ENCODE data around the gene MCTS1.
"Not testable (repeated sequence)": the region's sequence is repeated elsewhere in the genome, so short reads cannot be mapped to it uniquely, and the experiment has no call there.

The MCTS1 gene

GRCh38 chrX:120629667-120630537, 26.0 kb downstream of the MCTS1 start, which contains the start of gene C1GALT1C1:
Gene C1GALT1C1, minus strand, starts transcription at chrX:120630054. Its CDS starts 2,888 bp downstream, at chrX:120627166.
- 0 out of 2 replicates have a peak, but pooled peaks cover 3% of the 10 kb centered on the region for H3K36me3 ChIP-seq (ENCODE audit: control insufficient read depth, insufficient read depth, low read length)
- peak within 1 kb of the TSS; percentile 56; the same call in 1 of the 2 replicates for H3K27ac ChIP-seq (ENCODE audit: low read depth, low read length)
- H3K9ac ChIP-seq (ENCODE audit: low read length): peak within 1 kb of the TSS; percentile 80
- H3K4me1 ChIP-seq (ENCODE audit: control insufficient read depth, insufficient read depth, low read length): no peaks in the 10 kb centered on the region
- H3K4me3 ChIP-seq (ENCODE audit: low read depth, low read length): peak within 1 kb of the TSS; percentile 78
- H3K27me3 ChIP-seq (ENCODE audit: control insufficient read depth, insufficient read depth, low read length): no peaks in the 10 kb centered on the region
- no peaks in the 10 kb centered on the region for H3K9me3 ChIP-seq (ENCODE audit: control insufficient read depth, insufficient read depth, low read depth, low read length)

GRCh38 chrX:120638619-120639018, 34.7 kb downstream of the MCTS1 start:
- no peak overlapping the region for H3K9ac ChIP-seq (ENCODE audit: low read length)
- no peak overlapping the region for H3K27ac ChIP-seq (ENCODE audit: low read depth, low read length)
- H3K36me3 ChIP-seq (ENCODE audit: control insufficient read depth, insufficient read depth, low read length): no peaks in the 10 kb centered on the region
- H3K4me1 ChIP-seq (ENCODE audit: control insufficient read depth, insufficient read depth, low read length): no peaks in the 10 kb centered on the region
- H3K4me3 ChIP-seq (ENCODE audit: low read depth, low read length): no peak overlapping the region
- H3K27me3 ChIP-seq (ENCODE audit: control insufficient read depth, insufficient read depth, low read length): no peaks in the 10 kb centered on the region
- H3K9me3 ChIP-seq (ENCODE audit: control insufficient read depth, insufficient read depth, low read depth, low read length): no peaks in the 10 kb centered on the region

GRCh38 chrX:120642871-120643270, 39.0 kb downstream of the MCTS1 start:
- Histone ChIP-seq H3K36me3 (ENCODE audit: control insufficient read depth, insufficient read depth, low read length) (no peaks in the 10 kb centered on the region), H3K9ac (ENCODE audit: low read length) (no peak overlapping the region), H3K4me3 (ENCODE audit: low read depth, low read length) (no peak overlapping the region), H3K27ac (ENCODE audit: low read depth, low read length) (no peak overlapping the region), H3K9me3 (ENCODE audit: control insufficient read depth, insufficient read depth, low read depth, low read length) (no peaks in the 10 kb centered on the region), H3K27me3 (ENCODE audit: control insufficient read depth, insufficient read depth, low read length) (no peaks in the 10 kb centered on the region), H3K4me1 (ENCODE audit: control insufficient read depth, insufficient read depth, low read length) (no peaks in the 10 kb centered on the region)

GRCh38 chrX:120647127-120647526, 43.2 kb downstream of the MCTS1 start:
- no peaks in the 10 kb centered on the region for H3K36me3 ChIP-seq (ENCODE audit: control insufficient read depth, insufficient read depth, low read length)
- no peaks in the 10 kb centered on the region for H3K9me3 ChIP-seq (ENCODE audit: control insufficient read depth, insufficient read depth, low read depth, low read length)
- H3K4me3 ChIP-seq (ENCODE audit: low read depth, low read length): no peak overlapping the region
- no peak overlapping the region for H3K9ac ChIP-seq (ENCODE audit: low read length)
- no peaks in the 10 kb centered on the region for H3K27me3 ChIP-seq (ENCODE audit: control insufficient read depth, insufficient read depth, low read length)
- no peaks in the 10 kb centered on the region for H3K4me1 ChIP-seq (ENCODE audit: control insufficient read depth, insufficient read depth, low read length)
- no peak overlapping the region for H3K27ac ChIP-seq (ENCODE audit: low read depth, low read length)

GRCh38 chrX:120652256-120652655, 48.4 kb downstream of the MCTS1 start:
- not testable (repeated sequence) for H3K4me1 ChIP-seq (ENCODE audit: control insufficient read depth, insufficient read depth, low read length); H3K27ac ChIP-seq (ENCODE audit: low read depth, low read length); H3K9me3 ChIP-seq (ENCODE audit: control insufficient read depth, insufficient read depth, low read depth, low read length); H3K4me3 ChIP-seq (ENCODE audit: low read depth, low read length); H3K27me3 ChIP-seq (ENCODE audit: control insufficient read depth, insufficient read depth, low read length); H3K36me3 ChIP-seq (ENCODE audit: control insufficient read depth, insufficient read depth, low read length); H3K9ac ChIP-seq (ENCODE audit: low read length)

GRCh38 chrX:120653000-120653399, 49.1 kb downstream of the MCTS1 start:
- Histone ChIP-seq H3K4me3 (ENCODE audit: low read depth, low read length) (no peak overlapping the region), H3K9me3 (ENCODE audit: control insufficient read depth, insufficient read depth, low read depth, low read length) (peaks cover 6% of the 10 kb centered on the region; the same call in 1 of the 2 replicates), H3K27ac (ENCODE audit: low read depth, low read length) (no peak overlapping the region), H3K27me3 (ENCODE audit: control insufficient read depth, insufficient read depth, low read length) (no peaks in the 10 kb centered on the region; the same call in 1 of the 2 replicates), H3K36me3 (ENCODE audit: control insufficient read depth, insufficient read depth, low read length) (no peaks in the 10 kb centered on the region), H3K4me1 (ENCODE audit: control insufficient read depth, insufficient read depth, low read length) (no peaks in the 10 kb centered on the region), H3K9ac (ENCODE audit: low read length) (no peak overlapping the region)

GRCh38 chrX:120660637-120661036, 56.7 kb downstream of the MCTS1 start:
- Histone ChIP-seq H3K27ac (ENCODE audit: low read depth, low read length) (no peak overlapping the region), H3K36me3 (ENCODE audit: control insufficient read depth, insufficient read depth, low read length) (no peaks in the 10 kb centered on the region)

More at GRCh38 chrX:120660637-120661036, 56.7 kb downstream of the MCTS1 start:
- no peaks in the 10 kb centered on the region for H3K27me3 ChIP-seq (ENCODE audit: control insufficient read depth, insufficient read depth, low read length)
- H3K9ac ChIP-seq (ENCODE audit: low read length): no peak overlapping the region
- H3K4me1 ChIP-seq (ENCODE audit: control insufficient read depth, insufficient read depth, low read length): peaks cover 17% of the 10 kb centered on the region
- H3K4me3 ChIP-seq (ENCODE audit: low read depth, low read length): no peak overlapping the region
- H3K9me3 ChIP-seq (ENCODE audit: control insufficient read depth, insufficient read depth, low read depth, low read length): peaks cover 5% of the 10 kb centered on the region; the same call in 1 of the 2 replicates

Measured in HUES6 (cell line).